GM19240 (cell line): ENCODE data around the gene C6orf132.

Source experiments
- DNase-seq: peaks from one replicate; pipeline ENCODE4 v3.0.0; 2011; ENCODE audit warnings: low spot score; ENCODE audit not compliant: insufficient read length

Gene C6orf132

GRCh38 chr6:42078386-42078785, 64.0 kb downstream of the C6orf132 start:
- DNase-seq: no peak

- no peak for DNase-seq
Measured at GRCh38 chr6:42075159-42075838, 67.1 kb downstream of the C6orf132 start.

- no peak for DNase-seq
Measured at GRCh38 chr6:42073287-42073686, 69.1 kb downstream of the C6orf132 start.

- no peak for DNase-seq
Measured at GRCh38 chr6:42071881-42072583, 70.4 kb downstream of the C6orf132 start.

GRCh38 chr6:42068872-42069522, 73.4 kb downstream of the C6orf132 start:
- no peak for DNase-seq

GRCh38 chr6:42068173-42068572, 74.2 kb downstream of the C6orf132 start:
- DNase-seq: no peak

GRCh38 chr6:42066156-42066675, 76.2 kb downstream of the C6orf132 start:
- no peak for DNase-seq

- no peak for DNase-seq
Measured at GRCh38 chr6:42059743-42060142, 82.7 kb downstream of the C6orf132 start.

- no peak for DNase-seq
Measured at GRCh38 chr6:42053601-42054000, 88.8 kb downstream of the C6orf132 start.

- DNase-seq: no peak
Measured at GRCh38 chr6:42051268-42051653, 91.2 kb downstream of the C6orf132 start.
